Uterus (tissue), 4 donors: ENCODE results near the gene MASP2. TPM values are rescaled to one million over a fixed set of nuclear protein-coding genes. Genes with fewer than 3 reads are reported as not detected.

Experiments used
- DNase-seq, 2 donors: peaks; one replicate each; pipeline ENCODE4 v3.0.0-alpha.2; 2019 to 2020
- H3K27ac ChIP-seq, 2 donors: fragments of 200-600 bp; sonication (generic); 1 replicate in 1 of 2; 2 replicates in 1 of 2; pipeline ENCODE4 v1.5.1; 2016 to 2018
- H3K27me3 ChIP-seq, 2 donors: fragments of 200-600 bp; sonication (generic); one replicate each; pipeline ENCODE4 v1.5.1; 2018 to 2019; ENCODE audit warnings: control low read depth in 1 of 2
- H3K36me3 ChIP-seq, 2 donors: fragments of 200-600 bp; sonication (generic); one replicate each; pipeline ENCODE4 v1.5.1; 2019; ENCODE audit warnings: control low read depth in 1 of 2
- H3K4me1 ChIP-seq, 2 donors: fragments of 200-600 bp; sonication (generic); one replicate each; pipeline ENCODE4 v1.5.1; 2018 to 2019; ENCODE audit warnings: control low read depth in 1 of 2
- H3K4me3 ChIP-seq, 2 donors: fragments of 200-600 bp; sonication (generic); 1 replicate in 1 of 2; 2 replicates in 1 of 2; pipeline ENCODE4 v1.5.1; 2018 to 2019; ENCODE audit warnings: mild to moderate bottlenecking in 1 of 2
- H3K9me3 ChIP-seq, 2 donors: fragments of 200-600 bp; sonication (generic); one replicate each; pipeline ENCODE4 v1.5.1; 2019; ENCODE audit warnings: control low read depth in 1 of 2
- CTCF ChIP-seq, 4 experiments: fragments of 200-600 bp in 2 of 4; fragments of 450-650 bp in 2 of 4; sonication (generic) in 2 of 4; IDR thresholded peaks; one replicate each; pipeline ENCODE4 v1.5.1; 2016 to 2019; ENCODE audit warnings: antibody characterized with exemption in 4 of 4, mild to moderate bottlenecking in 2 of 4, moderate library complexity in 1 of 4
- POLR2A ChIP-seq, 2 donors: fragments of 450-650 bp; IDR thresholded peaks; one replicate each; pipeline ENCODE4 v1.6.1; 2016; ENCODE audit warnings: antibody characterized with exemption in 2 of 2, mild to moderate bottlenecking in 1 of 2, moderate library complexity in 1 of 2
- intact Hi-C: fragments of 100-400 bp; cut with DNase I; formaldehyde crosslinking; loops from one replicate; pipeline ENCODE4 v1.15.1; 2023; ENCODE audit warnings: low total_unique reads
- total RNA-seq, 4 donors: library from RNA; depleted of rRNA in 3 of 4; stranded (reverse); fragments of >200 nt in 3 of 4; gene quantifications; one replicate each; pipeline versions ENCODE4 v1.1.0 to v1.2.4, GENCODE V29; 2014 to 2023
- donor health status: DM: yes; HTN: yes; CAD: no.

The MASP2 gene
- total RNA-seq, 4 donors from 2014 or later = not detected

- no peaks in the 10 kb centered on the region for H3K4me1 ChIP-seq
- no peak overlapping the region for H3K4me3 ChIP-seq
- no peaks in the 10 kb centered on the region for H3K27me3 ChIP-seq
- TF ChIP-seq POLR2A (IDR thresholded peaks at IDR 0.05) (no peak), CTCF (IDR thresholded peaks at IDR 0.05) (no peak)
- no peak for DNase-seq
- no peak overlapping the region for H3K27ac ChIP-seq
- no peaks in the 10 kb centered on the region for H3K36me3 ChIP-seq
- H3K9me3 ChIP-seq = no peaks in the 10 kb centered on the region
- intact Hi-C loops = no loop called here
Measured at GRCh38 chr1:11031624-11032262, 15.3 kb downstream of the MASP2 start.

- intact Hi-C loops = no loop called here
- Histone ChIP-seq H3K4me1 (no peaks in the 10 kb centered on the region), H3K27me3 (no peaks in the 10 kb centered on the region), H3K9me3 (no peaks in the 10 kb centered on the region), H3K27ac (no peak overlapping the region), H3K4me3 (no peak overlapping the region), H3K36me3 (no peaks in the 10 kb centered on the region)
- no peak for TF ChIP-seq CTCF (IDR thresholded peaks at IDR 0.05)
- no peak for TF ChIP-seq POLR2A (IDR thresholded peaks at IDR 0.05)
- no peak for DNase-seq
Measured at GRCh38 chr1:11030865-11031264, 16.2 kb downstream of the MASP2 start.

DNA sequence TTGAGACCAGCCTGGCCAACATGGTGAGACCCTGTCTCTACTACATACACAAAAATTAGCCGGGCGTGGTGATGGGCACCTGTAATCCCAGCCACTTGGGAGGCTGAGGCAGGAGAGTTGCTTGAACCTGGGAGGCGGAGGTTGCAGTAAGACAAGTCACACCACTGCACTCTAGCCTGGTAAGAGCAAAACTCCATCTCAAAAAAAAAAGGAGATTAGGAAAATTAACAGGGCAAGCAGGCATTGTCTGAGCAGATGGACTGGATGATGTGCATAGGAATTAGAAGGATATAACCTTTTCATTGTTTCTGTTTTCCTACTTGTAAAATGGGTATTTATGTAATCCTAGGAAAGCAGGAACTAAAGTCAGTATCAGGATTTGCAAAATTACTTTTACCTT is 19.0 kb downstream of the MASP2 start:
- no peak overlapping the region for H3K4me3 ChIP-seq
- DNase-seq = no peak
- no peaks in the 10 kb centered on the region for H3K4me1 ChIP-seq
- intact Hi-C loops = no loop called here
- no peaks in the 10 kb centered on the region for H3K9me3 ChIP-seq
- no peak overlapping the region for H3K27ac ChIP-seq
- TF ChIP-seq POLR2A (IDR thresholded peaks at IDR 0.05) = no peak
- no peak for TF ChIP-seq CTCF (IDR thresholded peaks at IDR 0.05)
- no peaks in the 10 kb centered on the region for H3K27me3 ChIP-seq
- no peaks in the 10 kb centered on the region for H3K36me3 ChIP-seq

- no peaks in the 10 kb centered on the region for H3K9me3 ChIP-seq
- H3K27ac ChIP-seq = no peak overlapping the region
- intact Hi-C loops = no loop called here
- no peak overlapping the region for H3K4me3 ChIP-seq
- no peak for TF ChIP-seq POLR2A (IDR thresholded peaks at IDR 0.05)
- no peak for TF ChIP-seq CTCF (IDR thresholded peaks at IDR 0.05)
- no peaks in the 10 kb centered on the region for H3K36me3 ChIP-seq
- no peaks in the 10 kb centered on the region for H3K27me3 ChIP-seq
- H3K4me1 ChIP-seq = no peaks in the 10 kb centered on the region
- no peak for DNase-seq
Measured at GRCh38 chr1:11027316-11027715, 19.7 kb downstream of the MASP2 start.

GRCh38 chr1:11026903-11027302 is 20.1 kb downstream of the MASP2 start:
- no peak for TF ChIP-seq CTCF (IDR thresholded peaks at IDR 0.05)
- TF ChIP-seq POLR2A (IDR thresholded peaks at IDR 0.05) = no peak
- Histone ChIP-seq H3K4me1 (no peaks in the 10 kb centered on the region), H3K4me3 (no peak overlapping the region), H3K27me3 (no peaks in the 10 kb centered on the region), H3K9me3 (no peaks in the 10 kb centered on the region), H3K27ac (no peak overlapping the region), H3K36me3 (no peaks in the 10 kb centered on the region)
- DNase-seq = no peak
- intact Hi-C loops = no loop called here
